ENCODE data around the gene GRIK3. TPM values are rescaled to one million over a fixed set of nuclear protein-coding genes. Genes with fewer than 3 reads are reported as not detected.
A peak's percentile ranks its signal among the peaks of the same experiment; 100 is the strongest.

GRIK3 gene
- total RNA-seq, 1 donor from 2014 or later: 32.2 TPM

DNA sequence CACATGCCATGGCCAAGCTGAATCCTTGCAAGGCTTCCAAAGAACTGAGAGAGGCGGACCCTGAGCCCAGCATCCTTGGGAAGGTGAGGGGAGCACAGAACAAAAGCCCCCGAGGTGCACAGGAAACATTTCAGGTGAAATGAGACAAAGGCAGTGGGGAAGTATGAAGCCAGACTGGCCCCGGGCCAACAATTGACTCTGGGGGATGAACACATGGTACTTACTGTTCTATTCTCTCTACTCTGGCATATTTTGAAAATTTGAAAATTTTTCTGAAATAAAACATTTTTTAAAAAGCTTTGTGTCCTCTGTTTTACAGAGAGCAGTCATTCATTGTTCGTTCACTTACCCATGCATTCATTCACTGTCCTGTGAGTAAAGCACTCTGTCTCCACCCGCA is 77.7 kb downstream of the GRIK3 start:
- ATAC-seq (no peak), DNase-seq (ENCODE audit: low spot score) (no peak)
- intact Hi-C loops (cut with DNase I): no loop called here

DNA sequence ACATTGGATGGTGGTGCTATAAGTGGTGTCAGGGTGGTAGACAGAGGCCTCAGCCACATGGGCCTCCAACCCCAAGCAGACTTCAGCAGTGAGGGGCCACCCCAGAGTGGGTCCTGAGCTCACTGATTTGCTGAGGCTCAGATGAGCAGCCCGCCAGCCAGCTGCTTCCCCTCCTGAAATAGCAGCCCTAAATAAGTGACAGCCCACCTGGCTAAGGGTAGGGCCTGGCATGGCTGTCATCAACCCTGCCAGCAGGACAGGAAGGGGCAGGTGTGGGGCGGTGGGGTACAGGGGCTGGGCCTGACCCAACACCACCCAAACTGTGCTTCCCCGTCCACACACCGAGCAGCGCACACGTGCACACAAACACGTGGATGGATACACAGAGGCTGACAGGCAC is 79.3 kb downstream of the GRIK3 start:
- ATAC-seq: no peak
- DNase-seq (ENCODE audit: low spot score): no peak
- intact Hi-C loops (cut with DNase I): no loop called here

- DNase-seq (ENCODE audit: low spot score) (no peak), ATAC-seq (no peak)
- intact Hi-C loops (cut with DNase I): no loop called here
Measured at GRCh38 chr1:36953061-36953460, 81.3 kb downstream of the GRIK3 start.

- DNase-seq (ENCODE audit: low spot score): no peak
- intact Hi-C loops (cut with DNase I): no loop called here
- ATAC-seq: no peak
Measured at GRCh38 chr1:36951761-36952160, 82.6 kb downstream of the GRIK3 start.

DNA sequence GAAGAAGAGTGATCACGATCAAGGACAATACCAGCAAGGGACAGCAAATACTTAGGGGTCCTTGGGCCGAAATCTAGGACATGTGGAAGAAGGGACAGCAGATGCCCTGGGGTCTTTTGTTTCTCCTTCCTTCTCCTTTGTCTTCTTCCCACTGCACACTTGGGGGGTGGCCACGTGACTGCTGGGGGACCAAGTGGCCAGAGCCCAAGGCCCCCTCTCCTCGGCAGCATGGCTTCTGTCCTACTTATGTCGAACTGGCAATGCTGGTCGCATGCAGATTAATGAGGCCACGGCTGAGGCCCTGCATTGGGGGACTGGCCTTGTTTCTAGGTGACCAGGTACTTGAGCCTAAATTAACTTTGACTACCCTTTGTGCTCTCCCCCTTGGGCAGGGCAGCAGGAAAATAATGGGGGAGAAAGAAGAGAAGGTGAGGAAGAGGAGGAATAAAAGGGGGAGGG is 83.0 kb downstream of the GRIK3 start:
- intact Hi-C loops (cut with DNase I): no loop called here
- ATAC-seq (no peak), DNase-seq (ENCODE audit: low spot score) (no peak)

DNA sequence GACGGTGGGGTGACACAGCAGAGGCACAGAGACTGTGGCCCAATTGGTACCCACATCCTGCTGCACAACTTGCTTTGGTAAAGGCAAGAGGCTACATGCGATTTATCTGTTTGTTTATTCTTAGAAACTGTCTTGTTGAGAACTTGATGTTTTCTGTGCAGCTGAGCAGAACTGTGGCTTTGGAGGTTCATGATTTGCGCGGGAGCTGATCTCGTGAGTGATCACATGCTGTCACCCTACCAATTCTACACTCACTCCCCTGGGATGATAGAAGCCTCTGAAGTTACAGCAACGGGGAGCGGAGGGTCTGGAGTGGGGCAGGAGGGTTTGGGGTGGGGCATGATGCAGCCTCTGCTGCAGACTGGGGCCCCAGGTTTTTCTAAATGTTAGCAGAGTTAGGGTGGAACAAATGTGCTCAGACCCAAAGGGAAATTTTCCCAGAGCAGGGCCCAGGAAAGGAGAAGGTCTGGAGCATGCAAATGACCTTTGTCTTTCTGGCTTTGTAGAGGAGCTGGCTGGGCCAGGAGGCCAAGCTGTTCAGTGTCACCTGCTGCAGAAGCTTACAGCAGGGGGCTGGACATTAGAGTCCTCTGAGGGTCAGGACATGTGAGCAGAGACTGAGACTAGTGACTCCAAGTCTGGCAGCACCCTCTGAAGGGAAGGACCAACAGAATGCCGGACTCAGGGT is 83.6 kb downstream of the GRIK3 start:
- ATAC-seq (no peak), DNase-seq (ENCODE audit: low spot score) (no peak)
- intact Hi-C loops (cut with DNase I): no loop called here

GRCh38 chr1:36948606-36949005 is 85.7 kb downstream of the GRIK3 start:
- no peak for DNase-seq (ENCODE audit: low spot score)
- ATAC-seq: no peak
- intact Hi-C loops (cut with DNase I): no loop called here

DNA sequence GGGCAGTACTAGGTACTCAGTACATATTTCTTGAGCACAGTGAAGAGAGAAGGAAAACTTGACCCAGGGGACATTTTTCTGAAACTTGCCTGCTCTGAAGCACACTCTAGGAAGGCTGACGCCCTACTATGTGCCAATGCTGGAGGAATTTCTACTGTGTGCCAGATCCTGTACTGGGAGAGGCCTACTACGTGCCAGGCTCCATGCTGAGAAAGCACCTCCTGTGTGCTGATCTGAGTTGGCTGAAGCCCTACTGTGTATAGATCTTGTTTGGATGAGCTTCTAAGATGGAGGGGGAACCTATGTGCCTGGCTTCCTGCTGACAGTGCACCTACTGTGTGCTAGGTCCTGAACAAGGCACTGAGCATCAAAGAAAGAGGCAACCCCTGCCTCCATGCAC is 86.2 kb downstream of the GRIK3 start:
- intact Hi-C loops (cut with DNase I): no loop called here
- DNase-seq (ENCODE audit: low spot score): no peak
- ATAC-seq: no peak

GRCh38 chr1:36947384-36947783 is 86.9 kb downstream of the GRIK3 start:
- DNase-seq (ENCODE audit: low spot score): no peak
- intact Hi-C loops (cut with DNase I): no loop called here
- no peak for ATAC-seq

- DNase-seq (ENCODE audit: low spot score) (no peak), ATAC-seq (no peak)
- intact Hi-C loops (cut with DNase I): no loop called here
Measured at GRCh38 chr1:36944883-36945282, 89.4 kb downstream of the GRIK3 start.

DNA sequence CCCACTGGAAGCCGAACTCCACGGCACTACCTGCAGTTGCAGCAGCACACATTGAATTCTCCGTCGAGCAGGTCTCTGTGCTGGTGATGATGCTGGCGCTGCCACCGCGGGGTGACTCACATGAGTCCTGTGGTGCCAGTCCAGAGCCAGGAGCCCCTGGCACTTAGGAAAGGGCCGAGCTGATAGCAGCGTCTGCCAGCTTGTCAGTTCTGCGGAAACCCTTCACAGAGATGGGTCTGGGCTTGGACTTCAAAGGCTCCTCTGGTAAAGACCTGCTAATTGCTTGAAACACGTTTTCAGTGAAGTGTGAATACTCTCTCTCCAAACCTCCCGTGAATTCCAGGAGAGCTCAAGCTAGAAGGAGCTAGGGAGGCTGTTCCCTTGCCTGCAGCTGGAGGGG is 92.2 kb downstream of the GRIK3 start:
- DNase-seq (ENCODE audit: low spot score) (no peak), ATAC-seq (no peak)
- intact Hi-C loops (cut with DNase I): no loop called here

GRCh38 chr1:36941316-36941978 is 92.9 kb downstream of the GRIK3 start:
- intact Hi-C loops (cut with DNase I): no loop called here
- DNase-seq (ENCODE audit: low spot score): no peak
- no peak for ATAC-seq

DNA sequence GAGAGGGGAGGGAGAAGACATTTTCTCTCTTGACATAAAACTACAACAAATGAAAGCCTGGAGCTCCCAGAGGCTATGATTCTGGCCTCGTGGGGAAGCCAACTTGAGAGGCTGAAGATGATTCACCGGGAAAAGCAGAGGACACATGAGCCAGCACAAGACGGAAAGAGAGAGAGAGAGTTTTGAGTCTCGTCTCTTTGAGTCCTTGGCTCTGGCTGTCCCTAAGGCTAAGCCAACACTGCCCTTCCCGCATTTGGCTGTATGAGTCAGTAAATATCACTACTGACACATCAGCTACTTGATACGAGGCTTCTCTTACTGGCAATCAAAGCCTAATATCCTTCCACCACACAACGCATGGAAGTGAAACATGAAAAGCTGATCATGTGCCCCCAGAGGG is 95.5 kb downstream of the GRIK3 start:
- intact Hi-C loops (cut with DNase I): loop anchor here (5.0 kb wide), 1 partner anchor 1718 kb away; no protein-coding TSS in a partner anchor
- DNase-seq (ENCODE audit: low spot score) (no peak), ATAC-seq (no peak)

GRCh38 chr1:36937371-36937770 is 96.9 kb downstream of the GRIK3 start:
- ATAC-seq (no peak), DNase-seq (ENCODE audit: low spot score) (no peak)
- intact Hi-C loops (cut with DNase I): loop anchor here (5.0 kb wide), 1 partner anchor 1720 kb away; no protein-coding TSS in a partner anchor

DNA sequence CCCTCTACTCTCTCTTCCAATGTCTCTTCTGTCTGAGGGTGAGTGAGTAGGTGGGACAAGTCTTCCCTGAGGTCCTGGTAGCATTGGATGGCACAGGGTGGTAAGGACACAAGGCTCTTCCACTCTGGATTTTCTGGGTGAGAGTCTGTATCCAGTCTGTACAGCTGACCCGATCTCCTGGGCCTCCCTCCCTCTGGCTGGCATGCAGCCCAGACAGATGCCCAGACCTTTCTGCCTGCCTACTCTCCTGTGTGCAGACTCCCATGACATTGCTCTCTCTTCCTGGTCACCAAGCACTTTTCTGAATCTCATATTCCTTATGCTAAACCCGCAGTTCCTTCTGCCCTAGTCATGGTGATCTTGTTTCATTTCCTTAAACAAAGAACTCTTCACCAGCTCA is 100.3 kb downstream of the GRIK3 start:
- no peak for ATAC-seq
- no peak for DNase-seq (ENCODE audit: low spot score)
- intact Hi-C loops (cut with DNase I): no loop called here

GRCh38 chr1:36927826-36928225 is 106.5 kb downstream of the GRIK3 start:
- no peak for DNase-seq (ENCODE audit: low spot score)
- intact Hi-C loops (cut with DNase I): no loop called here
- no peak for ATAC-seq

DNA sequence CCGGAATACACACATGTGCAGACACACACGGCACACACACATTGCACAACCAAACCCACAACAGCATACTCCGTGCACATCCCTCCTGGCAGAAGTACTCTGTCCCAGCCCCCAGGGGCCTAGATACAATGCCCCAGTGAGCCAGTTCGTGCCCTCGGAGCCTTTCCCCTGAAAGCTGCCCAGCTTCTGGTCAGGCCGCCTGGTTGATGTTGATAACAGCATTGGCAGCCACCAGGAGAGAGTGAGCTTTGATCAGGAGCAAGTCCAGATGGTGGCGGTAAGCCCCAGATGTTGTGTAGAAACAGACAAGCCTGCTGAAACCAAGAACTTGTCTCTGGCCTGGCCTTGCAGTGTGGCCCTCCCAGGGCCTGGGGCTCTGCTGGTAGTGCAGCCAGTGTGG is 109.1 kb downstream of the GRIK3 start:
- DNase-seq (ENCODE audit: low spot score) (no peak), ATAC-seq (no peak)
- intact Hi-C loops (cut with DNase I): no loop called here

- peak; percentile 52 for ATAC-seq
- DNase-seq (ENCODE audit: low spot score): peak; percentile 78
- intact Hi-C loops (cut with DNase I): no loop called here
Measured at GRCh38 chr1:36924282-36924811, 110.0 kb downstream of the GRIK3 start.

- intact Hi-C loops (cut with DNase I): no loop called here
- ATAC-seq (no peak), DNase-seq (ENCODE audit: low spot score) (no peak)
Measured at GRCh38 chr1:36922593-36923426, 111.5 kb downstream of the GRIK3 start.

DNA sequence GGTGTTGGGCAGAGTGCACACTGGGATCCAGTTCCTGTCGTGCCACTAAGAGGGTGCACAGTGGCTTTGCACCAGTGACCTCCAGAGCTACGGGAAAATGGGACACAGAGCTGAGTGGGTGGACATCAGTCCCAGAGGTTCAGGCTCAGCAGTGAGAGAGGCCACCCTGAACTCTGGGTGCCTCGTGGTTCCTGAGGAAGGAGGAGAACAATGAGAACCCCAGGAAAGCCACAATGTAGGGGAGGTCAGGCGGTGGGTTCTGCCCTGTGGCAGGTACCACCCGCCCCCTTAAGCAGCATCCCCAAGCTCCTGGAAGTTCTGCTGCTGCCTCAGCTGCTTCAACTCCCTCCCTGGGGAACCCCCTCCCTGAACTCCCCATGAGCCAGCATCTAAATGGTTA is 112.2 kb downstream of the GRIK3 start:
- no peak for ATAC-seq
- no peak for DNase-seq (ENCODE audit: low spot score)
- intact Hi-C loops (cut with DNase I): no loop called here
